WI38 (cell line): ENCODE data around the gene CST9L.

ENCODE experiments used
- H3K4me3 ChIP-seq: 2 replicates; pipeline ENCODE4 v1.5.1; 2011; ENCODE audit warnings: low read depth, mild to moderate bottlenecking, control low read depth, low read length
- TF ChIP-seq, protein P1 (sequence below): IDR thresholded peaks from 2 replicates; pipeline ENCODE4 v1.5.1; 2012; ENCODE audit warnings: low read depth, mild to moderate bottlenecking, control low read depth, low read length

The CST9L gene

DNA sequence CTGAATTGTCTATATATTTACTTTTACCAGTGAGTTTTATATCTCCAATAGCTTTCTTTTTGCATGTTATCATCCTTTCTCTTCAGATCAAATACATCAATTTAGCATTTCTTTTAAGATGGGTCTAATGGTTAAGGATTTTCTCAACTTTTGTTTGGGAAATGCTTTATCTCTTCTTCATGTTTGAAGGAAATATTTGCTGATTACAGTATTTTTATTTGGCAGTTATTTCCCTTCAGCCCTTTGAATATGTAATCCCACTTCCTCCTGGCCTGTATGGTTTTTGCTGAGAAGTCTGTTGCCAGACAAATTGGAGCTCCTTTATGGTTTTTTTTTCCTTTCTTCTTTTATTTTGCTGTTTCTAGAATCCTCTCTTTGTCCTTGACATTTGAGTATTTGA lies 6.7 kb upstream of the CST9L start:
- H3K4me3 ChIP-seq = no peak overlapping the region
- TF ChIP-seq, protein P1, sequence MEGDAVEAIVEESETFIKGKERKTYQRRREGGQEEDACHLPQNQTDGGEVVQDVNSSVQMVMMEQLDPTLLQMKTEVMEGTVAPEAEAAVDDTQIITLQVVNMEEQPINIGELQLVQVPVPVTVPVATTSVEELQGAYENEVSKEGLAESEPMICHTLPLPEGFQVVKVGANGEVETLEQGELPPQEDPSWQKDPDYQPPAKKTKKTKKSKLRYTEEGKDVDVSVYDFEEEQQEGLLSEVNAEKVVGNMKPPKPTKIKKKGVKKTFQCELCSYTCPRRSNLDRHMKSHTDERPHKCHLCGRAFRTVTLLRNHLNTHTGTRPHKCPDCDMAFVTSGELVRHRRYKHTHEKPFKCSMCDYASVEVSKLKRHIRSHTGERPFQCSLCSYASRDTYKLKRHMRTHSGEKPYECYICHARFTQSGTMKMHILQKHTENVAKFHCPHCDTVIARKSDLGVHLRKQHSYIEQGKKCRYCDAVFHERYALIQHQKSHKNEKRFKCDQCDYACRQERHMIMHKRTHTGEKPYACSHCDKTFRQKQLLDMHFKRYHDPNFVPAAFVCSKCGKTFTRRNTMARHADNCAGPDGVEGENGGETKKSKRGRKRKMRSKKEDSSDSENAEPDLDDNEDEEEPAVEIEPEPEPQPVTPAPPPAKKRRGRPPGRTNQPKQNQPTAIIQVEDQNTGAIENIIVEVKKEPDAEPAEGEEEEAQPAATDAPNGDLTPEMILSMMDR = no peak

- TF ChIP-seq, protein P1 = no peak
Observed at GRCh38 chr20:23570178-23570760, 2.0 kb upstream of the CST9L start.

GRCh38 chr20:23569570-23569969 lies 1.3 kb upstream of the CST9L start:
- TF ChIP-seq, protein P1 = no peak
- no peak overlapping the region for H3K4me3 ChIP-seq

More at GRCh38 chr20:23570178-23570760, 2.0 kb upstream of the CST9L start:
- no peak overlapping the region for H3K4me3 ChIP-seq

DNA sequence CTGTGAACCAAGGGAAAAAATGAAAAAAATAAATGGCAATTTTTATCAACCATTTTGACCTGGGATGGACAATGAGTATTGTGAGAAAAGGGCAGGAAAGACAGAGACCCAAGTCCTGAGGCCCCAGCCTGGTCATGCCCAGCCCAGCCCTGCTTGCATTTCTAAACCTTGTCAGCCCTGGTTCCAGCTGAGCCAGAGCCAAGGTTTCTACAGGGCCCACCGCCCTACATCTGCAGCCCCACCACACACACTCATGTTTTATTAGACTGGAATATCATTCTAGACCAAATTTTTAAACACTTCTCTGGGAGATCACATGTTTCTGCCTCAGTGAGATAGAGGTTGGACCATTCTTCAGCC lies 667 bp upstream of the CST9L start:
- TF ChIP-seq, protein P1 = no peak
- H3K4me3 ChIP-seq = no peak overlapping the region

- H3K4me3 ChIP-seq = no peak overlapping the region
Observed at GRCh38 chr20:23566199-23566932, 1.9 kb downstream of the CST9L start.

DNA sequence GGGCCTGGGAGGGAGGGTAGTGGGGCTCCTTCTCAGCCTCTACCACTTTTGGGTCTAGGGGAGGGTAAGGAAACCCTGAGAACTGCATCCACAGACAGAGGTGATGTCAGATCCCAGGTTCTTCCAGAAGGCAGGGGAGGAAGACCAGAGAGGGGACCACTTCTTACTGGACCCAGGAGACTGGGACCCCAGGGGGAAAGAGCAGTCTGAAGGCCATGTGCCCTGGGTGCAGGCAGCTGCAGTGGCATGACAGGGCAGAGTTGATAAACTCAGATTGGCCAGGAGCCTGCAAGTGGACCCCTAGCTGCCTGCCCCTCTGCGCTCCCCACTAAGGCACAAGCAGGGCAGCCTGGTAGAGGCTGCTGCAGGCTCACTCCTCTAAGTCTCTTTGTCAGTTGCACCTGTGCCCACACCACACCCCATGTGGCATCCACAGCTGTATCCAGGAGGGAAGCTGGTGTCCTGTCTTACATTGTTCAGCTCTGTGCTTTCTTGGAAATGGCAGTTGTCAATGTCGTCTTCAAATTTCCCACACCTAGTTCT lies 2.7 kb downstream of the CST9L start:
- no peak overlapping the region for H3K4me3 ChIP-seq
- TF ChIP-seq, protein P1 = no peak

More at GRCh38 chr20:23566199-23566932, 1.9 kb downstream of the CST9L start:
- TF ChIP-seq, protein P1 = no peak

GRCh38 chr20:23564927-23565326 lies 3.4 kb downstream of the CST9L start:
- TF ChIP-seq, protein P1 = no peak
- H3K4me3 ChIP-seq = no peak overlapping the region
